Measurements from ENCODE around the gene TM4SF4. TPM values are rescaled to one million over a fixed set of nuclear protein-coding genes. Genes with fewer than 3 reads are reported as not detected.
A peak's percentile ranks its signal among the peaks of the same experiment; 100 is the strongest.

TM4SF4 gene
- total RNA-seq, 4 donors from 2014 or later = not detected

- intact Hi-C loops (cut with DNase I) = no loop called here
- H3K27me3 ChIP-seq = no peaks in the 10 kb centered on the region
- no peak overlapping the region for H3K27ac ChIP-seq
- H3K9me3 ChIP-seq = peaks cover 0 to 17% (median 8%) of the 10 kb centered on the region in 3 donors
- H3K4me3 ChIP-seq = no peak overlapping the region
- H3K4me1 ChIP-seq = peaks cover 0 to 22% (median 5%) of the 10 kb centered on the region in 3 donors
- no peaks in the 10 kb centered on the region for H3K36me3 ChIP-seq
- TF ChIP-seq CTCF (IDR thresholded peaks at IDR 0.05) (no peak), POLR2A (IDR thresholded peaks at IDR 0.05) (no peak)
- no peak for DNase-seq
- WGBS, 2 donors = 73 to 83% methylated on average over 1 of the region's 1 CpG
Observed at GRCh38 chr3:149453140-149453805, 21.2 kb upstream of the TM4SF4 start.

GRCh38 chr3:149454746-149455145, 19.8 kb upstream of the TM4SF4 start:
- no peaks in the 10 kb centered on the region for H3K27me3 ChIP-seq
- DNase-seq = no peak
- no peak overlapping the region for H3K27ac ChIP-seq
- no peak overlapping the region for H3K4me3 ChIP-seq
- TF ChIP-seq POLR2A (IDR thresholded peaks at IDR 0.05) (no peak), CTCF (IDR thresholded peaks at IDR 0.05) (no peak)
- H3K9me3 ChIP-seq = peaks cover 0 to 17% (median 8%) of the 10 kb centered on the region in 3 donors
- intact Hi-C loops (cut with DNase I) = no loop called here
- H3K4me1 ChIP-seq = peaks cover 0 to 9% (median 0%) of the 10 kb centered on the region in 3 donors
- H3K36me3 ChIP-seq = no peaks in the 10 kb centered on the region

- WGBS, 2 donors = 68 to 75% methylated on average over 3 of the region's 3 CpGs
- Histone ChIP-seq H3K9me3 (peaks cover 0 to 17% (median 8%) of the 10 kb centered on the region in 3 donors), H3K27ac (no peak overlapping the region), H3K36me3 (no peaks in the 10 kb centered on the region), H3K4me3 (no peak overlapping the region), H3K27me3 (no peaks in the 10 kb centered on the region), H3K4me1 (peaks cover 0 to 7% (median 0%) of the 10 kb centered on the region in 3 donors)
- TF ChIP-seq POLR2A (IDR thresholded peaks at IDR 0.05) (no peak), CTCF (IDR thresholded peaks at IDR 0.05) (no peak)
- DNase-seq = no peak
- intact Hi-C loops (cut with DNase I) = no loop called here
Observed at GRCh38 chr3:149455366-149455765, 19.1 kb upstream of the TM4SF4 start.

- no peak for DNase-seq
- TF ChIP-seq POLR2A (IDR thresholded peaks at IDR 0.05) (no peak), CTCF (IDR thresholded peaks at IDR 0.05) (no peak)
- Histone ChIP-seq H3K9me3 (peaks cover 0 to 17% (median 8%) of the 10 kb centered on the region in 3 donors), H3K27me3 (no peaks in the 10 kb centered on the region), H3K4me3 (no peak overlapping the region), H3K27ac (no peak overlapping the region), H3K4me1 (peaks cover 0 to 7% (median 0%) of the 10 kb centered on the region in 3 donors), H3K36me3 (no peaks in the 10 kb centered on the region)
- WGBS, 2 donors = 78 to 100% methylated on average over 1 of the region's 1 CpG
- intact Hi-C loops (cut with DNase I) = no loop called here
Observed at GRCh38 chr3:149455989-149456388, 18.5 kb upstream of the TM4SF4 start.

GRCh38 chr3:149459491-149460059, 14.9 kb upstream of the TM4SF4 start:
- Histone ChIP-seq H3K27ac (peak overlapping the region in 3 of 4 donors; percentile 30 to 42 (median 36)), H3K27me3 (no peaks in the 10 kb centered on the region), H3K36me3 (no peaks in the 10 kb centered on the region), H3K4me1 (no peaks in the 10 kb centered on the region), H3K4me3 (no peak overlapping the region), H3K9me3 (no peaks in the 10 kb centered on the region)
- TF ChIP-seq POLR2A (IDR thresholded peaks at IDR 0.05) (no peak), CTCF (IDR thresholded peaks at IDR 0.05) (no peak)
- whole genome bisulfite sequencing, 2 donors = 91 to 92% methylated on average over 6 of the region's 6 CpGs
- intact Hi-C loops (cut with DNase I) = no loop called here
- no peak for DNase-seq

Data from esophagus squamous epithelium (tissue), 5 donors.